HEK293 (cell line): ENCODE measurements around the gene WDR75.

Experiments used
- CTCF ChIA-PET: fragments of 350-600 bp; formaldehyde crosslinking; extraction: SDS; loops from one replicate; lab custom pipeline; 2021; ENCODE audit warnings: antibody characterized with exemption; lab: Yijun Ruan, JAX
- POLR2A ChIA-PET: fragments of 300-600 bp; formaldehyde crosslinking; extraction: SDS; loops from one replicate; lab custom pipeline; 2020; ENCODE audit warnings: antibody characterized with exemption, inconsistent platforms; lab: Yijun Ruan, JAX
- H3K27ac ChIP-seq: fragments of 200-500 bp; sonication (Bioruptor generic); 2 replicates; pipeline ENCODE4 v1.5.1; 2014; ENCODE audit warnings: low read depth, low read length, control low read depth, inconsistent platforms; ENCODE audit errors: extremely low read depth
- H3K36me3 ChIP-seq, 2 experiments: fragments of 200-500 bp in 1 of 2; sonication (Bioruptor generic) in 1 of 2; 1 replicate in 1 of 2; 2 replicates in 1 of 2; pipeline ENCODE4 v1.5.1; 2014 to 2017; ENCODE audit warnings: inconsistent platforms in 2 of 2, low read length in 2 of 2; ENCODE audit not compliant: control insufficient read depth in 2 of 2, insufficient read depth in 1 of 2
- H3K4me1 ChIP-seq: fragments of 200-500 bp; sonication (Bioruptor generic); 2 replicates; pipeline ENCODE4 v1.5.1; 2014; ENCODE audit warnings: mild to moderate bottlenecking, low read length, inconsistent platforms; ENCODE audit not compliant: control insufficient read depth, insufficient read depth
- H3K4me3 ChIP-seq: 2 replicates; pipeline ENCODE4 v1.5.1; 2011; ENCODE audit warnings: low read depth, mild to moderate bottlenecking, control low read depth, low read length, moderate library complexity
- H3K9me3 ChIP-seq: fragments of 200-500 bp; sonication (Bioruptor generic); 2 replicates; pipeline ENCODE4 v1.5.1; 2014; ENCODE audit warnings: low read depth, low read length, inconsistent platforms; ENCODE audit not compliant: control insufficient read depth, insufficient read depth
- GLI2 ChIP-seq: fragments of 450-650 bp; formaldehyde crosslinking; IDR thresholded peaks from 2 replicates; pipeline ENCODE4; 2017; ENCODE audit warnings: missing biosample characterization, missing genetic modification characterization, low read depth, borderline replicate concordance
- HIC1 ChIP-seq: fragments of 450-650 bp; formaldehyde crosslinking; IDR thresholded peaks from 2 replicates; pipeline ENCODE4 v1.5.1; 2016; ENCODE audit warnings: missing biosample characterization, missing genetic modification characterization
- HOXA7 ChIP-seq: sonication (generic); formaldehyde crosslinking; IDR thresholded peaks from 2 replicates; pipeline ENCODE4 v1.8.1; 2022; ENCODE audit warnings: missing genetic modification reagents, borderline replicate concordance
- MEIS1 ChIP-seq: sonication (generic); formaldehyde crosslinking; IDR thresholded peaks from 2 replicates; pipeline ENCODE4 v1.8.1; 2022; ENCODE audit warnings: missing genetic modification reagents, mild to moderate bottlenecking, borderline replicate concordance
- OSR2 ChIP-seq: fragments of 450-650 bp; formaldehyde crosslinking; IDR thresholded peaks from 2 replicates; pipeline ENCODE4 v1.5.1; 2016; ENCODE audit warnings: missing biosample characterization, missing genetic modification characterization
- PRDM10 ChIP-seq: fragments of 450-650 bp; formaldehyde crosslinking; IDR thresholded peaks from 2 replicates; pipeline ENCODE4 v1.5.1; 2016; ENCODE audit warnings: missing biosample characterization, missing genetic modification characterization
- TSHZ1 ChIP-seq: fragments of 450-650 bp; formaldehyde crosslinking; IDR thresholded peaks from 2 replicates; pipeline ENCODE4 v1.5.1; 2016; ENCODE audit warnings: missing biosample characterization, missing genetic modification characterization, borderline replicate concordance
- ZBTB1 ChIP-seq: fragments of 450-650 bp; formaldehyde crosslinking; IDR thresholded peaks from 2 replicates; pipeline ENCODE4 v1.5.1; 2016; ENCODE audit warnings: missing biosample characterization, missing genetic modification characterization
- ZBTB10 ChIP-seq: fragments of 450-650 bp; formaldehyde crosslinking; IDR thresholded peaks from 2 replicates; pipeline ENCODE4 v1.5.1; 2016; ENCODE audit warnings: missing biosample characterization, missing genetic modification characterization
- ZBTB20 ChIP-seq: fragments of 450-650 bp; formaldehyde crosslinking; IDR thresholded peaks from 2 replicates; pipeline ENCODE4 v1.5.1; 2016; ENCODE audit warnings: missing biosample characterization, missing genetic modification characterization
- ZBTB21 ChIP-seq: fragments of 450-650 bp; formaldehyde crosslinking; IDR thresholded peaks from 2 replicates; pipeline ENCODE4 v1.5.1; 2017; ENCODE audit warnings: missing biosample characterization, missing genetic modification characterization
- ZFP37 ChIP-seq: fragments of 450-650 bp; formaldehyde crosslinking; IDR thresholded peaks from 2 replicates; pipeline ENCODE4 v1.5.1; 2016; ENCODE audit warnings: missing biosample characterization, missing genetic modification characterization
- ZFP69B ChIP-seq: fragments of 450-650 bp; formaldehyde crosslinking; IDR thresholded peaks from 2 replicates; pipeline ENCODE4 v1.5.1; 2016; ENCODE audit warnings: missing biosample characterization, missing genetic modification characterization
- ZNF114 ChIP-seq: fragments of 450-650 bp; formaldehyde crosslinking; IDR thresholded peaks from 2 replicates; pipeline ENCODE4 v1.5.0; 2017; ENCODE audit warnings: missing biosample characterization, missing genetic modification characterization
- ZNF292 ChIP-seq: fragments of 450-650 bp; formaldehyde crosslinking; IDR thresholded peaks from 2 replicates; pipeline ENCODE4 v1.5.1; 2016; ENCODE audit warnings: low read depth, missing biosample characterization, missing genetic modification characterization, borderline replicate concordance
- ZNF335 ChIP-seq: fragments of 450-650 bp; formaldehyde crosslinking; conservative IDR thresholded peaks from 2 replicates; pipeline ENCODE4 v1.5.1; 2016; ENCODE audit warnings: missing biosample characterization, missing genetic modification characterization
- ZNF513 ChIP-seq: fragments of 450-650 bp; IDR thresholded peaks from 2 replicates; pipeline ENCODE4 v1.5.1; 2018; ENCODE audit warnings: missing biosample characterization, missing genetic modification characterization
- ZNF521 ChIP-seq: fragments of 450-650 bp; formaldehyde crosslinking; IDR thresholded peaks from 2 replicates; pipeline ENCODE4 v1.5.1; 2017; ENCODE audit warnings: missing biosample characterization, mild to moderate bottlenecking, missing genetic modification characterization
- ZNF549 ChIP-seq: fragments of 450-650 bp; IDR thresholded peaks from 2 replicates; pipeline ENCODE4 v1.5.1; 2018; ENCODE audit warnings: missing biosample characterization, missing genetic modification characterization, mild to moderate bottlenecking, inconsistent platforms, moderate library complexity
- ZNF776 ChIP-seq: fragments of 450-650 bp; formaldehyde crosslinking; IDR thresholded peaks from 2 replicates; pipeline ENCODE4 v1.5.0; 2017; ENCODE audit warnings: missing biosample characterization, missing genetic modification characterization, borderline replicate concordance
- ZNF777 ChIP-seq: fragments of 450-650 bp; formaldehyde crosslinking; IDR thresholded peaks from 2 replicates; pipeline ENCODE4 v1.5.1; 2017; ENCODE audit warnings: missing biosample characterization, missing genetic modification characterization, borderline replicate concordance
- ZSCAN16 ChIP-seq: fragments of 450-650 bp; formaldehyde crosslinking; IDR thresholded peaks from 2 replicates; pipeline ENCODE4 v1.5.1; 2016; ENCODE audit warnings: missing biosample characterization, missing genetic modification characterization

WDR75 gene

GRCh38 chr2:189512879-189513278 lies 71.6 kb downstream of the WDR75 start:
- Histone ChIP-seq H3K27ac (no peak overlapping the region), H3K4me1 (no peaks in the 10 kb centered on the region), H3K4me3 (no peak overlapping the region), H3K36me3 (no peaks in the 10 kb centered on the region), H3K9me3 (no peaks in the 10 kb centered on the region)
- CTCF ChIA-PET: interaction anchor here (0.6 to 1.8 kb wide), 2 partner anchors 9 to 52 kb away, joined by 3 to 5 read pairs; no protein-coding TSS in a partner anchor
- TF ChIP-seq ZFP69B (tag by site-specific recombination) (no peak), PRDM10 (tag by site-specific recombination) (no peak), ZNF335 (tag by site-specific recombination) (no peak), ZNF777 (tag by site-specific recombination) (no peak), MEIS1 (no peak), HOXA7 (CRISPR knock-in tag) (no peak), ZNF114 (tag by site-specific recombination) (no peak), ZBTB1 (no peak), ZFP37 (tag by site-specific recombination) (no peak)
- POLR2A ChIA-PET: no interaction called here

GRCh38 chr2:189514104-189514503 lies 72.8 kb downstream of the WDR75 start:
- Histone ChIP-seq H3K9me3 (no peaks in the 10 kb centered on the region), H3K4me3 (no peak overlapping the region), H3K36me3 (no peaks in the 10 kb centered on the region), H3K4me1 (no peaks in the 10 kb centered on the region), H3K27ac (no peak overlapping the region)
- ChIA-PET POLR2A (no interaction called here), CTCF (interaction anchor here (0.6 to 1.8 kb wide), 2 partner anchors 10 to 117 kb away, joined by 3 to 5 read pairs; no protein-coding TSS in a partner anchor)
- TF ChIP-seq ZNF521 (tag by site-specific recombination) (no peak), ZBTB20 (no peak), ZNF292 (no peak), ZNF776 (tag by site-specific recombination) (no peak), ZNF513 (tag by site-specific recombination) (no peak), ZNF549 (tag by site-specific recombination) (no peak), ZSCAN16 (tag by site-specific recombination) (no peak), GLI2 (tag by site-specific recombination) (no peak), HOXA7 (CRISPR knock-in tag) (no peak), OSR2 (no peak), ZBTB21 (tag by site-specific recombination) (no peak), TSHZ1 (tag by site-specific recombination) (no peak), ZBTB10 (tag by site-specific recombination) (no peak), HIC1 (tag by site-specific recombination) (no peak)
